Astrocyte of the cerebellum (primary cell): Measurements from ENCODE around the gene VSIG10L2.

Experiments
- DNase-seq: peaks from one replicate; pipeline ENCODE4 v3.0.0-alpha.2; 2011; ENCODE audit warnings: low read depth
- H3K4me3 ChIP-seq: 2 replicates; pipeline ENCODE4 v1.5.1; 2011; ENCODE audit warnings: mild to moderate bottlenecking, low read depth, low read length, moderate library complexity
- CTCF ChIP-seq: IDR thresholded peaks from 2 replicates; pipeline ENCODE4 v1.5.1; 2012; ENCODE audit warnings: low read length, low read depth, moderate library complexity, mild to moderate bottlenecking; ENCODE audit errors: missing control alignments
- in situ Hi-C: cut with HindIII; loops from 2 replicates; pipeline ENCODE4 v1.10.0; 2017; ENCODE audit warnings: low sequenced_read_pairs

The VSIG10L2 gene

DNA sequence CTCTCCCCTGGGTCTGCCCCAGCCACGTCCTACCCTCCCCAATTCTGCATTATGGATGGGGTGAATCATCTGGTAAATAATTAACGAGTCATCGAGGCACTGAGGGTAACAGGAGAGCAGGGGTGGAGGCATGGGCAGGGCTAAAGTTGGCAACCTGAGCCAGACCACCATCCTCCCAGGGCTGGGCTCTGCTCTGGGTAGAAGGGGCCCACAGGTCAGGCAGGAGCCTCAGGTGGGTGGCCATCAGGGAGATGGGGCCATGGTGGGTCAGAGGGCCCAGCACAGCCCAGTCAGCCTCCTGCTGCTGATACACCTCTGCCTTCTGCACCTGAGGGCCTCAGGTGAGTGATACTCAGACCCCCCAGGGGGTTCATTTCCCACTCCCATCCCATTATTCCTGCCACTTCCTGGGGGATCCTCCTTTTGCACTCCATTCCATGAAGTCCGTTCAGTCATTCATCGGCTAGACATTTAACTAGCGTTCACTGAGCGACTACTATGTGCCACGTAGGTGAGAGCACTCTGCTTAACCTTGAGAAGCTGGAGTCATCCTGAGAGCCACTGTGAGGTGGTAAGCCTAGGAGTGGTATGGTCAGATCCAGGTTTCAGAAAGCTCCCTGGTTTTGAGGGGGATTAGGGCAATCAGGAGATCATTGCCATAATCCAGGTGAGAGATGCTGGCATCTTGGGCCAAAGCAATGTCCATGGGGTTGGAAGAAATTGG, at the start of gene VSIG10L2:
Gene VSIG10L2 (plus strand): TSS at position 248 of the 724 bp plus-strand sequence. CDS start 12 bp downstream, at position 260.
- no peak for TF ChIP-seq CTCF
- in situ Hi-C loops, result no loop called here
- no peak for DNase-seq
- H3K4me3 ChIP-seq, result no peak within 1 kb of the TSS

DNA sequence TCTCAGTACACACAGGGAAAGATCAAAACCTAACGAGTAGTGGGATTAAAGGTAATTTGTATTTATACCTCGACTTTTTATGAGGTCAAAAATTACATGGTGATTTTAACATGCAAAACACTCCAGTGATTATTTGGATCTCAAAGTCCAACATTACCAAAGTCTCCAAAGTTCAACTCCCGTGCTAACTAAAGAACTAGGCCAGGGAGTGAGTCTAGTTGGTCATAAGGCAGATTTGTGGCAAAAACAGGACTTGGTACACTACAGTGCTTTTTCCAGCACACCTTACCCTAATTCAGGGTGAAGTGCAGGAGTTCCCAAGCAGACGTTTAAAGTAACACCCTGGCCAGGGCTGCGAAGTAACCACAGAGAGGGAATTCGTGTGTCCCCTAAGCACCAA, 44.0 kb upstream of the VSIG10L2 start:
- no peak for DNase-seq
- in situ Hi-C loops, result no loop called here
- TF ChIP-seq CTCF, result no peak
- H3K4me3 ChIP-seq, result no peak overlapping the region

- H3K4me3 ChIP-seq, result peak overlapping the region; percentile 88
- in situ Hi-C loops, result no loop called here
- DNase-seq, result no peak
- TF ChIP-seq CTCF, result no peak
These were observed 43.4 kb upstream of the VSIG10L2 start for GRCh38 chr11:125902277-125902926.

- DNase-seq, result peak; percentile 58
- TF ChIP-seq CTCF, result no peak
- peak within 1 kb of the TSS; percentile 88 for H3K4me3 ChIP-seq
- in situ Hi-C loops, result no loop called here
These were observed 42.7 kb upstream of the VSIG10L2 start, which contains the start of gene PUS3 for GRCh38 chr11:125902927-125903710. Gene PUS3, minus strand, starts transcription at chr11:125903206. Its CDS starts 6,922 bp downstream, at chr11:125896284.

GRCh38 chr11:125903711-125904659, 41.9 kb upstream of the VSIG10L2 start, which contains the start of gene DDX25:
Gene DDX25, plus strand, starts transcription at chr11:125904508. Its CDS starts 10 bp downstream, at chr11:125904518.
- peak within 1 kb of the TSS; percentile 88 for H3K4me3 ChIP-seq
- in situ Hi-C loops, result no loop called here
- no peak for TF ChIP-seq CTCF
- no peak for DNase-seq

DNA sequence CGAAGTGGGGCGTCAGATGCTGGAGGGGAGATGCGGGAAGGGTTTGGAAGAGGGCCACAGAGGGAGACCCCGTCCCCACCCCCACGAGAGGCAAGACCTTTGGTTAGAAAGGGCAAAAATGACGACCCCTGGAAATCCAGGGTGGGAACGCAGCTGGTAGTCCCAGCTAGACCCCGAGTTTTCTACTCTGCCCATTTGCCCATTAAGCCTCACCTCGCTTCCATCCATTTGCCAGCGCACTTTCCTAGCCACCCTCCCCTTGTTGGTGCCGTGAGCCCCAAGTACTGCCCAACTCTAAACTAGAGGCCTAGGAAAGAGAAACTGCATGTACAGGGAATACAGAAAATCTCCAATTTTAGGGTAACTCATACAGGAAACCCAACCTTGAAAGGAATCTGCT, 41.2 kb upstream of the VSIG10L2 start:
- peak overlapping the region; percentile 12 for H3K4me3 ChIP-seq
- no peak for DNase-seq
- in situ Hi-C loops, result no loop called here
- no peak for TF ChIP-seq CTCF
